Measurements from ENCODE around the gene SMPDL3B. TPM values are rescaled to one million over a fixed set of nuclear protein-coding genes. Genes with fewer than 3 reads are reported as not detected.

Gene SMPDL3B
- polyA plus RNA-seq, 1 donor from 2014 or later, result not detected

GRCh38 chr1:27990920-27991537 is 56.2 kb downstream of the SMPDL3B start (continued):
- TF ChIP-seq MXI1 (conservative IDR thresholded peaks at IDR 0.05; ENCODE audit: poor library complexity, severe bottlenecking), result no peak
- no peak for TF ChIP-seq RAD21 (conservative IDR thresholded peaks at IDR 0.05)

DNA sequence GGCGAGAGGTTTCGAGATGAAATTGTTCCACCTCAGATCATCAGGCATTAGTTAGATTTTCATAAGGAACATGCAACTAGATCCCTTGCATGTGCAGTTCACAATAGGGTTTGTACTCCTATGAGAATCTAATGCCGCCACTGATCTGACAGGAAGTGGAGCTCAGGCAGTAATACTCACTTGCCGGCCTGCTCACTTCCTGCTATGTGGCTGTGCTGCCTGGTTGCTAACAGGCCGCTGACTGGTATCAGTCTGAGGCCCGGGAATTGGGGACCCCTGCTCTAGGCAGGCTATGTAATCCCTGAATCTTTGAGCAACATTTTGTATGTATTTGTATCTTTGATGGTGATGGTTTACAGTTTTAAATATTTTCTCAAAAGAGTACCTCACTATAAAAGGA is 57.5 kb downstream of the SMPDL3B start:
- Histone ChIP-seq H3K9ac (ENCODE audit: low read length) (no peak overlapping the region), H3K27ac (ENCODE audit: low read length) (no peak overlapping the region), H3K4me2 (ENCODE audit: low read length) (no peak overlapping the region), H3K9me2 (ENCODE audit: insufficient read depth, low read length) (no peaks in the 10 kb centered on the region), H2AFZ (ENCODE audit: low read depth, low read length) (no peak overlapping the region), H3K79me2 (replicated peaks; ENCODE audit: insufficient read depth, low read length) (no peaks in the 10 kb centered on the region), H3K4me3 (ENCODE audit: low read length) (no peak overlapping the region), H3K27me3 (ENCODE audit: insufficient read depth, low read depth, low read length) (no peaks in the 10 kb centered on the region), H3K9me3 (ENCODE audit: low read length) (no peaks in the 10 kb centered on the region), H3K36me3 (ENCODE audit: insufficient read depth, low read length) (peaks cover 7% of the 10 kb centered on the region), H4K20me1 (ENCODE audit: insufficient read depth) (no peaks in the 10 kb centered on the region), H3F3A (ENCODE audit: insufficient read depth, low read length, poor library complexity, severe bottlenecking) (no peaks in the 10 kb centered on the region)
- TF ChIP-seq POLR2AphosphoS5 (IDR thresholded peaks at IDR 0.05) (no peak), SMC3 (conservative IDR thresholded peaks at IDR 0.05; ENCODE audit: poor library complexity) (no peak), MXI1 (conservative IDR thresholded peaks at IDR 0.05; ENCODE audit: poor library complexity, severe bottlenecking) (no peak), EP300 (conservative IDR thresholded peaks at IDR 0.05; ENCODE audit: poor library complexity, severe bottlenecking) (no peak), REST (IDR thresholded peaks at IDR 0.05; ENCODE audit: borderline replicate concordance) (no peak), TAF1 (IDR thresholded peaks at IDR 0.05; ENCODE audit: low read depth) (no peak), EZH2 (IDR thresholded peaks at IDR 0.05; ENCODE audit: borderline replicate concordance, insufficient read depth, low read length, poor library complexity, severe bottlenecking) (no peak), RAD21 (conservative IDR thresholded peaks at IDR 0.05) (no peak)
- TF ChIP-seq, protein P1, sequence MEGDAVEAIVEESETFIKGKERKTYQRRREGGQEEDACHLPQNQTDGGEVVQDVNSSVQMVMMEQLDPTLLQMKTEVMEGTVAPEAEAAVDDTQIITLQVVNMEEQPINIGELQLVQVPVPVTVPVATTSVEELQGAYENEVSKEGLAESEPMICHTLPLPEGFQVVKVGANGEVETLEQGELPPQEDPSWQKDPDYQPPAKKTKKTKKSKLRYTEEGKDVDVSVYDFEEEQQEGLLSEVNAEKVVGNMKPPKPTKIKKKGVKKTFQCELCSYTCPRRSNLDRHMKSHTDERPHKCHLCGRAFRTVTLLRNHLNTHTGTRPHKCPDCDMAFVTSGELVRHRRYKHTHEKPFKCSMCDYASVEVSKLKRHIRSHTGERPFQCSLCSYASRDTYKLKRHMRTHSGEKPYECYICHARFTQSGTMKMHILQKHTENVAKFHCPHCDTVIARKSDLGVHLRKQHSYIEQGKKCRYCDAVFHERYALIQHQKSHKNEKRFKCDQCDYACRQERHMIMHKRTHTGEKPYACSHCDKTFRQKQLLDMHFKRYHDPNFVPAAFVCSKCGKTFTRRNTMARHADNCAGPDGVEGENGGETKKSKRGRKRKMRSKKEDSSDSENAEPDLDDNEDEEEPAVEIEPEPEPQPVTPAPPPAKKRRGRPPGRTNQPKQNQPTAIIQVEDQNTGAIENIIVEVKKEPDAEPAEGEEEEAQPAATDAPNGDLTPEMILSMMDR (IDR thresholded peaks at IDR 0.05; ENCODE audit: poor library complexity, severe bottlenecking), result no peak

DNA sequence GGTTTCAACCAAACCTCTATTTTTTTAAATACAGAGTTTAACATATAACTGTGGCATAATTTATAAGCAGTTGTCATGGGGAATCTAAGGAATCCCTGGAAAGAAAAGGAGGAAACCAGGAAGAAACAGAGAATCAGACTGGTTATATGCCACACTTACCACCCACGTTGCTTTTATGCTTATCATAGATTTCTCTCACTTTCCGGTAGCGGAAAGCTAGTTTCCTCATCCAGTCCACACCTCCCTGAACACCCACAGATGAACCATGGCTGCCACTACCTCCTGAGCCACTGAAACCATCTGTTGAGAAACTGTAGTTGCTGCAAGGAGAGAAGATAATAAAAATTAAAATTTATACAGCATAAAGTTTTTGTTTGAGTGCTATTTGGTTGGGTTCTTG is 58.4 kb downstream of the SMPDL3B start:
- no peaks in the 10 kb centered on the region for H3K9me3 ChIP-seq (ENCODE audit: low read length)
- no peak overlapping the region for H3K4me2 ChIP-seq (ENCODE audit: low read length)
- H3K36me3 ChIP-seq (ENCODE audit: insufficient read depth, low read length), result peaks cover 7% of the 10 kb centered on the region
- H3K9ac ChIP-seq (ENCODE audit: low read length), result no peak overlapping the region
- no peak overlapping the region for H3K4me3 ChIP-seq (ENCODE audit: low read length)
- H4K20me1 ChIP-seq (ENCODE audit: insufficient read depth), result no peaks in the 10 kb centered on the region
- TF ChIP-seq RAD21 (conservative IDR thresholded peaks at IDR 0.05) (no peak), TAF1 (IDR thresholded peaks at IDR 0.05; ENCODE audit: low read depth) (no peak), POLR2AphosphoS5 (IDR thresholded peaks at IDR 0.05) (no peak), EP300 (conservative IDR thresholded peaks at IDR 0.05; ENCODE audit: poor library complexity, severe bottlenecking) (no peak), MXI1 (conservative IDR thresholded peaks at IDR 0.05; ENCODE audit: poor library complexity, severe bottlenecking) (no peak), REST (IDR thresholded peaks at IDR 0.05; ENCODE audit: borderline replicate concordance) (no peak), EZH2 (IDR thresholded peaks at IDR 0.05; ENCODE audit: borderline replicate concordance, insufficient read depth, low read length, poor library complexity, severe bottlenecking) (no peak), SMC3 (conservative IDR thresholded peaks at IDR 0.05; ENCODE audit: poor library complexity) (no peak)
- TF ChIP-seq, protein P1 (IDR thresholded peaks at IDR 0.05; ENCODE audit: poor library complexity, severe bottlenecking), result no peak
- H3K79me2 ChIP-seq (replicated peaks; ENCODE audit: insufficient read depth, low read length), result no peaks in the 10 kb centered on the region
- no peaks in the 10 kb centered on the region for H3F3A ChIP-seq (ENCODE audit: insufficient read depth, low read length, poor library complexity, severe bottlenecking)
- no peak overlapping the region for H3K27ac ChIP-seq (ENCODE audit: low read length)
- H3K9me2 ChIP-seq (ENCODE audit: insufficient read depth, low read length), result no peaks in the 10 kb centered on the region
- H2AFZ ChIP-seq (ENCODE audit: low read depth, low read length), result no peak overlapping the region
- no peaks in the 10 kb centered on the region for H3K27me3 ChIP-seq (ENCODE audit: insufficient read depth, low read depth, low read length)

Measured in neural cell (in vitro differentiated cells).